Right kidney (tissue), 1 donor: Measurements from ENCODE around the gene HS3ST4.
"Not testable (repeated sequence)": the region's sequence is repeated elsewhere in the genome, so short reads cannot be mapped to it uniquely, and the experiment has no call there.

ENCODE experiments used
- DNase-seq: peaks from one replicate; pipeline ENCODE4 v3.0.0-alpha.2; 2016

Gene HS3ST4

GRCh38 chr16:26005336-26005735, 313.6 kb downstream of the HS3ST4 start:
- DNase-seq = no peak

- no peak for DNase-seq
Measured at GRCh38 chr16:26012376-26012775, 320.6 kb downstream of the HS3ST4 start.

- DNase-seq = no peak
Measured at GRCh38 chr16:26015776-26016175, 324.0 kb downstream of the HS3ST4 start.

- DNase-seq = no peak
Measured at GRCh38 chr16:26016989-26017388, 325.2 kb downstream of the HS3ST4 start.

GRCh38 chr16:26019381-26020242, 327.9 kb downstream of the HS3ST4 start:
- no peak for DNase-seq

GRCh38 chr16:26026709-26027450, 335.1 kb downstream of the HS3ST4 start:
- no peak for DNase-seq

- no peak for DNase-seq
Measured at GRCh38 chr16:26031286-26031685, 339.5 kb downstream of the HS3ST4 start.

GRCh38 chr16:26032661-26033060, 340.9 kb downstream of the HS3ST4 start:
- not testable (repeated sequence) for DNase-seq

GRCh38 chr16:26041952-26042668, 350.4 kb downstream of the HS3ST4 start:
- DNase-seq = no peak

- no peak for DNase-seq
Measured at GRCh38 chr16:26050472-26050871, 358.7 kb downstream of the HS3ST4 start.

GRCh38 chr16:26051063-26051462, 359.3 kb downstream of the HS3ST4 start:
- DNase-seq = no peak

- DNase-seq = no peak
Measured at GRCh38 chr16:26053889-26054288, 362.1 kb downstream of the HS3ST4 start.

GRCh38 chr16:26058326-26058725, 366.6 kb downstream of the HS3ST4 start:
- DNase-seq = no peak

- DNase-seq = no peak
Measured at GRCh38 chr16:26070302-26071100, 378.7 kb downstream of the HS3ST4 start.

- no peak for DNase-seq
Measured at GRCh38 chr16:26071101-26071866, 379.5 kb downstream of the HS3ST4 start.

- no peak for DNase-seq
Measured at GRCh38 chr16:26078716-26079355, 387.1 kb downstream of the HS3ST4 start.

GRCh38 chr16:26087091-26087490, 395.3 kb downstream of the HS3ST4 start:
- DNase-seq = no peak

GRCh38 chr16:26091511-26091910, 399.8 kb downstream of the HS3ST4 start:
- no peak for DNase-seq

- DNase-seq = not testable (repeated sequence)
Measured at GRCh38 chr16:26098206-26098605, 406.4 kb downstream of the HS3ST4 start.

GRCh38 chr16:26102369-26102768, 410.6 kb downstream of the HS3ST4 start:
- DNase-seq = no peak
